Astrocyte (in vitro differentiated cells and primary cell): ENCODE measurements around the gene FBLN1.

Experiments
- EZH2 ChIP-seq: IDR thresholded peaks from 2 replicates; pipeline ENCODE4 v1.6.1; 2012; ENCODE audit warnings: mild to moderate bottlenecking, low read length, inconsistent platforms; ENCODE audit not compliant: insufficient read depth
- TF ChIP-seq, protein P1 (sequence below): IDR thresholded peaks from 2 replicates; pipeline ENCODE4 v1.5.1; 2011; ENCODE audit warnings: low read depth, mild to moderate bottlenecking, inconsistent platforms, low read length, moderate library complexity; ENCODE audit not compliant: insufficient read depth

DNA sequence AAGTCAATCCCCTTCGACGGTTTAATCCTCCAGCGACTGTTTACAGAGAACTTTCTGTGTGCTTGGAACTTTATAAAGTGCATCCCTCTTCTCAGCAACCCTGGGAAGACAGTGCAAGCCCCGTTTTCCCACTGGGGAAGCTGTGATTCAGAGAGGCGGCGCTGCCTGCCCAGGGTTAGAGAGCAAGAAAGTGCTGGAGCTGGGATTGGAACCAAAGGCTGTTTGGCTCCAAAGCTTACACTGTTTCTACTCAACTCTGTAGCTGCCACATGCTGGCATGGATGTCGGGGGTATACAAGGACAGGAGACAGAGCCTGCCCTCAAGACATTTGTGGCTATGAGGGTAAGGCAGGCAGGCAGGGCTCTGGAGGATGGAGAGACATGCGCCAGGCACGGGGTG is 13.0 kb downstream of the FBLN1 start:
- TF ChIP-seq, protein P1, sequence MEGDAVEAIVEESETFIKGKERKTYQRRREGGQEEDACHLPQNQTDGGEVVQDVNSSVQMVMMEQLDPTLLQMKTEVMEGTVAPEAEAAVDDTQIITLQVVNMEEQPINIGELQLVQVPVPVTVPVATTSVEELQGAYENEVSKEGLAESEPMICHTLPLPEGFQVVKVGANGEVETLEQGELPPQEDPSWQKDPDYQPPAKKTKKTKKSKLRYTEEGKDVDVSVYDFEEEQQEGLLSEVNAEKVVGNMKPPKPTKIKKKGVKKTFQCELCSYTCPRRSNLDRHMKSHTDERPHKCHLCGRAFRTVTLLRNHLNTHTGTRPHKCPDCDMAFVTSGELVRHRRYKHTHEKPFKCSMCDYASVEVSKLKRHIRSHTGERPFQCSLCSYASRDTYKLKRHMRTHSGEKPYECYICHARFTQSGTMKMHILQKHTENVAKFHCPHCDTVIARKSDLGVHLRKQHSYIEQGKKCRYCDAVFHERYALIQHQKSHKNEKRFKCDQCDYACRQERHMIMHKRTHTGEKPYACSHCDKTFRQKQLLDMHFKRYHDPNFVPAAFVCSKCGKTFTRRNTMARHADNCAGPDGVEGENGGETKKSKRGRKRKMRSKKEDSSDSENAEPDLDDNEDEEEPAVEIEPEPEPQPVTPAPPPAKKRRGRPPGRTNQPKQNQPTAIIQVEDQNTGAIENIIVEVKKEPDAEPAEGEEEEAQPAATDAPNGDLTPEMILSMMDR, result no peak
- TF ChIP-seq EZH2, result no peak
